NCI-H1048 (cell line): ENCODE measurements around the gene OPTC.

ENCODE experiments used
- DNase-seq: peaks from one replicate; lab custom pipeline; 2025; lab: John Stamatoyannopoulos, UW

OPTC gene

DNA sequence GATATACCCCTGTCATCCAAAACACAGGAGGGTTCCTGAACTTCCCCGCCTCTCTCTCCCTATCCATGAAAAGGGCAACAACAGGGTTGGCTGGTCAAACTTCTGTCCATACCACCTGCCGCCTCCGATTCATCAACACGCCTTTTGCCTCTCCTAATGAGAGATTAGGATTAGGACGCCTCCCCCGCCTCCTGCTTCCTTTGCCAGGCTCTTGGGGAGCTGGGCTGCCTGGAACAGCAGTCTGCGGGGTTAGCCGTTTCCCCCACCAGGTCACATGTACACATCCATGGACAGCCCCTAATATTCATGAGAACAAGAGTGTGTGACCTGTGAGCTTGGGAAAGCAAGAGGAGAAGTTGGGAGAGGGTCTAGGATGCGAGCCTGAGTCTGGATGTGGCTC lies 2.3 kb upstream of the OPTC start:
- DNase-seq = no peak

DNA sequence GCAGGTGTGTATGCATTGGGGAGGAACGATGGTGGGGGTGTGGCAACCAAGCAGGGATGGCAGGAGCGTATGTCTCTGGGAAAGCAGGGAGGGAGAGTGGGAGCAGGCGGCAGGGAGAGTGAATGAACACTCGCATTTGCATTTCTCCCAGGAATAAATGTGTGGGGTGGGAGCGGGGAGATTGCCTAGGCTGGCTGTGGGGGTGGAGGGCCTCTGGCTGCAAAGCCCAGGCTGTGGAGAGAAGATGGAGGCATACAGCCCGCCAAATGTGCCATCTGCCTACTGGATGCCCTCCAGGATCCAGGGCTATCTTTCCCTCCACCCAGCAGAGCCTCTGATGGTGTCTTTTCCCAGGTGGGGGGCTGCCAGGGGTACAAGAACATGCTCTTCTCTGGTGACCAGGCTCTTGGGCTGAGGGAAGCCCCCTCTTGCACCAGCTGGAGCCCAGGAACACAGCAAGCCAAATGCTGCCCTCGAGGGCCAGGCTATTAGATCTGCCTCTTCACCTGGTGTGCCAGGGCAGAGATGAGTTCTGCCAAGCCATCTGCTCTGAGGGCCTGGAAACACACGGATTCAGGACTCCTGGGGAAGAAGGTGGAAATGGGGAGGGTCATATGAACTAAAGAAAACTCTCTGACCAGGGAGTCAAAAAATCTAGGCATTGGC lies 1.7 kb upstream of the OPTC start:
- no peak for DNase-seq

DNA sequence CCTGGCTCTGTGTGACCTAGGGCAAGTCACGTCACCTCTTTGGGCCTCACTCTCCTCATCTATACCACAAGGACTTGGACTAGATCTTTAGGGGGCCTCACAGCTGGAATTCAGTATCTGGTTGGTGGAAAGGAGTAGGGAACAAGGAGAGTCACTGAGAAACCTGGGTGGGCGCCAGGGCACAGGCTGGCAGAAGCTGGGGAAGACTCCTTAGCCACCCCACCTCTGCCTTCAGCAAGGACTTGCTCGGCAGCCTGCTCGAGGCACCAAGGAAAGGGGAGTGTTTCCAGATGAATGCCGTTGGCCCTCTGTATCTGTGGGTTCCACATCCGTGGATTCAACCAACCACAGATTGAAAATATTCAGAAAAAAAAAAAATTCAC lies 1.2 kb upstream of the OPTC start:
- no peak for DNase-seq

DNA sequence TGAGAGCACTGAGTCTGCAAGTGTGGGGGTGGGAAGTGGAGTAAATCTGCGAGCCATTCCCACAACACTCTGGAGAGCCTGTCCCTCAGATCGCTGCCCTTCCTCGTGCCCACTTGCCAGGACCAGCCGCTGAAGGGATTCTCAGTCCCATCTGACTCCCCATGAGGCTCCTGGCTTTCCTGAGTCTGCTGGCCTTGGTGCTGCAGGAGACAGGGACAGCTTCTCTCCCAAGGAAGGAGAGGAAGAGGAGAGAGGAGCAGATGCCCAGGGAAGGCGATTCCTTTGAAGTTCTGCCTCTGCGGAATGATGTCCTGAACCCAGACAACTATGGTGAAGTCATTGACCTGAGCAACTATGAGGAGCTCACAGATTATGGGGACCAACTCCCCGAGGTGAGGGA lies 1.9 kb downstream of the OPTC start:
- DNase-seq = no peak

DNA sequence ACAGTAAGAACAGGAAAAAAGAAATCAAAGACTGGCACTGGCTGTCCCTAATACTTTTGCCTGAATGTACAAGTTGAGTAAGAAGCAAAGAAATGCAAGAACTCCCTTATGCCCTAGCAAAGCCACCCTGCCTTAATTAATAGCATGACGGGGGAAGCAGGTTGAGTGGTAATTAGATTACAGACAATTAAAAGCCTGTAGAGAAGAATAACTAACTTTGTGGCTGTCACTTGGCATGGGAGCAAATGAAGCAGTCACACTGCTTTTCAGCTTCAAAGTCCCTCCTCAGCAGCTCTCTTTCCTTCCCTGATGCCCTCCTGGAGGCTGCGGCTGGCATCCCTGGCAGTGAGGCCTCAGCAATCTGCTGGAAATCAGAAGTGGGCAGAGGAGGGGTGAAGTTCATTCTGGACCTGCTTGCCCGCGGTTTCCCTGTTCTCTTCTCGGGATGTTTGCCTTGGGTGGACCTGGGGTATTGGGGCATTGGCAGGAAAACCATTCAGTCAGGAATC lies 3.4 kb downstream of the OPTC start:
- no peak for DNase-seq

DNA sequence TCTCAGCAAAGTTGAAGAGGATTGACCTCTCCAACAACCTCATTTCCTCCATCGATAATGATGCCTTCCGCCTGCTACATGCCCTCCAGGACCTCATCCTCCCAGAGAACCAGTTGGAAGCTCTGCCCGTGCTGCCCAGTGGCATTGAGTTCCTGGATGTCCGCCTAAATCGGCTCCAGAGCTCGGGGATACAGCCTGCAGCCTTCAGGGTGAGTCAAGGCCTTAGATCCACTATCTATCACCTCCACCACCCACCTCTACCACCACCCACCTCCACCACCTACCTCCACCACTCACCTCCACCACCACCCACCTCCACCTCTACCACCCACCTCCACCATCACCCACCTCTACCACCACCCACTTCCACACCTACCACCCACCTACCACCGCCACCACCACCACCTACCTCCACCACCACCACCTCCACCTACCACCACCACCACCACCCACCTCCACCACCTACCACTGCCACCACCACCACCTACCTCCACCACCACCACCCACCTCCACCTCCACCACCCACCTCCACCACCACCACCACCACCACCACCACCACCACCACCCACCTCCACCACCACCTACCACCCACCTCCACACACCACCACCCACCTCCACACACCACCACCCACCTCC lies 5.8 kb downstream of the OPTC start:
- no peak for DNase-seq

DNA sequence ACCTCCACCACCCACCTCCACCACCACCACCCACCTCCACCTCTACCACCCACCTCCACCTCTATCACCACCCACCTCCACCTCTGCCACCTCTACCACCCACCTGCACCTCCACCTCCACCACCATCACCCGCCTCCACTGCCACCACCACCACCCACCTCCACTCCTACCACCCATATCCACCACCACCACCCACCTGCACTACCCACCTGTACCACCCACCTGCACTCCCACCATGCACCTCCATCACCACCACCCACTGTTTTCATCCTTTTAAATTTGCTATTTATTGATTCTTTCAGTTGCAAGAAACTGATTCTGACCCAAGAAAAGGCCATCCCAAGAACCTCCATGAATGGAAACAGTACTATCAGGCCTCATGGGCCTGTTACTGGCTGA lies 6.3 kb downstream of the OPTC start:
- no peak for DNase-seq

DNA sequence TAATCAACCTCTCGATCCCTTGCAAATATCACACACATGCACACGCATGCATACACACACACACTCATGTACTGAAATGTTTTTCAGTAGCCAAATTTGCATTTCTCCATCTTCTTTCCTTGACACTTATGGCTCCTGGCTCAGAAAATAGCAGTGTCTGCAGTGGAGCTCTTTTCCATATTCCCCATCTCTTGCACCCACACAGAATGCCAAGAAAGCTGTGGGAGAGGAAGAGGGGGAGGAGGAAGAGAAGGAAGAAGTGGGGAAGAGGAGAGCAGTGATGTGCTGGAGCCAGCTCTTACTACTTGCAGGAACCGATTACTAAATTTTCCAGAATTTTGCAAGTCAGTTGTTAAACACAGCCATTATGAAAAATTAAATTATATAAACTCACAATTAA lies 9.9 kb downstream of the OPTC start:
- no peak for DNase-seq

DNA sequence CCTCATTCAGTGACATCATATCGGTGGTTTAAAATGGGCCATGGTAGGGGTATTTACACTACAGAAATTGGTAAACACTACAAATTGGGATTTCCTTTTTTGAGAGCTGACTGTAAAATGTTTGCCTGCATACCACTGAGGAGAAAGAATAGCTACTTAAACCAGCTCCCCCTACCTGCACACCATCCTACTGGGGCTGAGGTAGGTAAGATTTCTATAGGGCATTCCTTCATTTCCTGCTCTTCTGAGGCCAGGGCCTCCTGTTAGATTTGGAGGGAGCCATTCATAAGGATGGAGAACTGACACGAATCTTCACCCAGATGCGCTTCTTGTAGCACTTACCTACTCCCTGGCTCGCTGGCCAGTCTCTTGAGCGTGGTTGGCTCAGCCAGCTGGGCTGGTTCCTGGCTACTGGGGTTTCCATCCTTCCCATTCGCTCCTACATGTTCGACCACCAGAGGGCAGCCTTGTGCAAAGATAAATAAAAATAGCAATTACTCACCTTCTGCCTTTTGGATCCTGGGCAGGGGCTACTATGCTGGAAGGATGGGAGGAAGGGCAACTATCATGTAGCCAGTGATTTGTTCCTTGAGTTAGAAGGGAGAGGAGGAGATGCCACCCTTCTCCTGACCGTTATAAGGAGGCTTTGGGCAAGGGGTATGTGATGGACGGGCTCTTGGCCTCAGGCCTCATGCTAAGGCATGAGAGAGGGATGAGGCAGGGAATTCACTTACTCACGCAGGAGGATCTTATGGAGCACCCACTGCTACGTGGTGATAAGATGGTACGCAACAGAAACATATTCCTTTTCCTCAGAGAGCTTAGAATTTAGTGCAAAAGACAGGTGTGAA lies 10.7 kb downstream of the OPTC start:
- DNase-seq = peak; percentile 80

DNA sequence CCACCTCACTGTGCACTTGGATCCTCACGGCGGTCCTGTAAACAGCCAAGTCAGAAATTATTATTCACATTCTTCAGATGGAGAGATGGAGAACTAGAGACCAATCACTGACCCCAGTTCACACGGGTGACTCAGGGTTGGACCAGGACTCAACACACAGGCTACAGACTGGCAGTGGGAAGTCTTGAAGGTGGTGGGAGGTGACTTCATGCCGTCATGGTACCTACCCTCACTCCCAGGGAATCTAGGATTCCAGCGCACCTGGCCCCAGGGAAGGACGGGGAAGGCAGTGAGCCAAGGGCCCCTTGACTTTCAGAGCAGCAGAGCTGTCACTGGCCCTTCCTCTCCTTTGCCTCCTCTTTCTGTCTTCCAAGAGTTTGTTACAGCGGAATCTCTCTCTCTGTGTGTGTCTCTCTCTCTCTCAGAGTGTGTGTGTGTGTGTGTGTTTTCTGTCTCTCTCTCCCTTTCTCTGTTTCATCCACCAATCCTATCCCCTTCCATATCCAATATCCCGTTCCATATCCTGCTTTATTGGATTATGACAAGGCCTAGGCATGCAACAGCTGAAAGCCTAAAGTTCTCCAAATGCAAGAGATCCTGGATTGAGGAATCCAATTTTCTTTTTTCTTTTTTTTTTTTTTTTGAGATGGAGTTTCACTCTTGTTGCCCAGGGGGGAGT lies 11.7 kb downstream of the OPTC start:
- DNase-seq = no peak

DNA sequence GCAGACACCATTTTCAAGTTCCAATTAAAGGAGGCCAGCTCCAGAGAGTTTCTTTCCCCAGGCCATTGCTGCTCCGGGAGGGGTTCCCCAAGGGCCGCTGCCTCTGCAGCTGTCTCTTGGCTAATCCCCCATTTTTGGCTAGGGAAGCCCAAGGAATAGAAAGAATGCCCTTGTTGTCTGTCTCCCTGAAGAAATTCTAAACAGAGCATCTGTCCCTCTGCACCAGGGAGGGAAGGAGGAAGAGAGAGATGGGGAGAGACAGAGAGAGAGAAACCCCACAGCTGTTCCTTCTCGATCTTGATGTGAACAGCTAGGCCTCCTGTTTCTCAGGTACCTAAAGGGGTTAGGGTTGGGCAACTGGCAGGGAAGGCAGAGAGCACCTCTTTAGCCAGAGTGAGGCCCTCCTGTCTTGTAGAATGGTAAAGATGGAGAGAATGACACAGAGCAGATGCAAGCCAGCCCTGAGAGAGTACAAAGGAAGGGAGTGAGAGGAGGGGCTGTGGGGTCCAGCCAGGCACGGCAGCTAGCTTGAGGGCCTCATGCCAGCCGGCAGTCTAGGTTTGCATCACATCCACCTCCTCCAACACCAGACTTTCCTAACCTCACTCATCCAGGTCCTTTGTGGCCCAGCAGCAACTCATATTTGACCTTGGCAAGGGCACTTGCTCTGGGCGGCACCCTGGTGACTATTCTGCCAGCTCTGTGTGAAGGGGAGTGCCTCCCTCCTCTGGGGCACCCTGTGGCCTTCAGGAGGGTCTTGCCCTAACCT lies 13.1 kb downstream of the OPTC start:
- DNase-seq = no peak

DNA sequence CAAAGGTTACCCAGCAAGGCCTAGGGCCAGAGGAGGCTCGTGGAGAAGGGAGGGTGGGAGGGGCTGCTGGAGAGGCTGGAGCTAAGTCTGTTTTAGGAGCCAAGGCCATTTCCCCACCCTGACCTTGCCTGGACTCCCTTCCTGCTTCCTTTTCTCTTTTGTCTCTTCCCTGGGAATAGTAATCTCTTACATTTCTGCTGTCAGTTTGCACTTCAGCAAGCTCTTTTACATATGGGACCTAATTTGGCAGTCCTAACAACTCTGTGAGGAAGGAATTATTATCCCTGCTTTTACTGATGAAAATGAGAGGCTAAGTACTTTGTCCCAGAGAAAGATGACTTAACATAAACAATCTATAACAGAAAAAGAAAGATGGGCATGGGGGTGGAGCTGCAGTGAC lies 13.8 kb downstream of the OPTC start:
- DNase-seq = no peak

DNA sequence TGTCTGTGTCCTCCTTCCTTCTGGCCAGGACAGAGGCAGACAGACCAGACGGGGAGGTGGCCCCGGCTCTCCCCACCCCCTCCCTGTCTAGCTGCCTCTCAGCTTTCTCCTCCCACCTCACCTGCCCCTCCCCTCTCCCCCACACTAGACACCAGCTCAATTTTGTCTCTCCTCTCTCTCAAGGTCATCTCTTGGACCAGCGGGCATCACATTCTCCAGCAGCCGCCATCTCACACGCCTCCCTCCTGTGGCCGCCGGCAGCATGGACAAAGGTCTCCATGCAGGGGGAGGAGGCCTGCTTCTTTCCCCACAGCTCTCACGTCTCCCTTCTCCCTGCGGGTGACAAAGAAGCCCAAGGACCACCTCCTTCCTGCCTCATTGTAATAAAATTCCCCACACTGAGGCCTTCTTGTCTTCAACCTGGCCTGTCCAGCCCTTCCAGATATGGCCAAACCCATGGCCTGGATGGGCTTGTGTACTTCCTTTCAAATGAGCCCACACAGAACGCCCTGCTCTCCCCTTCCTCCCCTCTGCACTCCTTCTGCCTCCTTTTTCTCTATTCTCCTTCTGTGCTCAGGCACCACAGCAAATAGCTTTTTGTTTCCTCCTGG lies 14.6 kb downstream of the OPTC start:
- no peak for DNase-seq

DNA sequence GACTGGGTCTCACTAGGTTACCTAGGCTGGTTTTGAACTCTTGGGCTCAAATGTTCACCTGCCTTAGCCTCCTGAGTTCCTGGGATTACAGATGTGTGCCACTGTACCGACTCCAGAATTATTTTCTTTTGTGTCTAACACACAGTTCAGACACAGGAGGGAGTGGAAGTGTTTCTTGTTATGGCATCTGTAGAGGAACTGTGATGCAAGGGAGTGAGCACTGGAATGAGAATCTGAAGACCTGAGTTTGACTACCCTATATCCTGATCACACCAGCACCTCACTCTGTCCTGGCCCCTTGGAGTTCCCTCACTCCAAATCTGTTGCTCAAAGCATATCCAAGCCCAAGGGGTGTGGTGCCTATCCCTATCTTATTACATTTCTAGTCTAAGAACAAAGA lies 15.2 kb downstream of the OPTC start:
- DNase-seq = no peak

DNA sequence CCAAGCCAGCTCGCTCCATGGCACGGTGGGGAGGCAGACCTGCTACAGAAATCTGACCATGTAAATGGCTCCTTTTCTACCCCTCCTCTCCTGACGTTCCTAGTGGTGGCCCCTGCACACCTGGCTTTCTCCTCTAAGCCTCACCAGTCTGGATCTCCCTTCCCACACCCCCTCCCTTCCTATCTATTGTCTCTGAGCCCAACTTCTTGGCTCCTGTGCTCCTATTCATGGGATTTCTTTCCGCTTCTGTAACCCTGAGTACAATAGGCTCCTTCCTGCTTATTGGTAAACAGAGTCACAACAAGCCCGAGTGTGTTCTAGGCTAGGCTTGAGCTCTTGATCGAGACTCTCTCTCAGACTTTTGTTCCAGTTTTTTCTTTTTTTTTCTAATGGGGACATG lies 17.6 kb downstream of the OPTC start:
- DNase-seq = no peak

DNA sequence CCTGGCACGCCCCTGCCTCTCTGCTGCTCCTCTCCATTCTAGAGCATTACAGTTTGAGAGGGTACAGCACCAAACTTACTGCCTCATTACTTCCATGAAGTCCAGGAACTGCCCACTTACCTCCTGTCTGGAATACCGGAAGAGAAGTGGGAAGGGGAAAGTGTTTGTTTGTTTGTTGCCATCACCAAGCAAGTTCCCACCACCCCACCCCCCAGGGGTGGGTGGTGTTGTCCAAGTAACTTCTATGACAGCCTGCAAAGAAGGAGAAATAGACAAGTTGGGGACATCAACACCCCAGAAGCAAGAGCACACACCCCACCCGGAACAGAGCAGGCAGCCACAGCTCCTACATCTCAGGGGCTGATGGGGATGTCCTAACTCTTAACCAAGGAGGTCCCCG lies 18.0 kb downstream of the OPTC start:
- DNase-seq = no peak

DNA sequence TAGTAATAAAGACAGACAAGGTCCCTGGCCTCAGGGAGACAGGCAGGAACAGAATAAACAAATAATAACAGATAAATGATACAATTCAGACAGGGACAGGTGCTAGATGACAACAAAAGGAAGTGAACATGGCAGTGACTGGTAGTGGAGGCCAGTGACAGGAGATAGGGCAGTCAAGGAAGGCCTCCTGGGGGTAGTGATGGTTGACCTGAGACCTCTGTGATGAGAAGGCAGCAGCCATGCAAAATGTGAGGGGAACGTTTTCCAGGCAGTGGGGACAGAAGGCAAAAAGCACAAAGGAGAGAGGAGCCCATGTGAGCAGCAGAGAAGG lies 18.5 kb downstream of the OPTC start:
- no peak for DNase-seq

DNA sequence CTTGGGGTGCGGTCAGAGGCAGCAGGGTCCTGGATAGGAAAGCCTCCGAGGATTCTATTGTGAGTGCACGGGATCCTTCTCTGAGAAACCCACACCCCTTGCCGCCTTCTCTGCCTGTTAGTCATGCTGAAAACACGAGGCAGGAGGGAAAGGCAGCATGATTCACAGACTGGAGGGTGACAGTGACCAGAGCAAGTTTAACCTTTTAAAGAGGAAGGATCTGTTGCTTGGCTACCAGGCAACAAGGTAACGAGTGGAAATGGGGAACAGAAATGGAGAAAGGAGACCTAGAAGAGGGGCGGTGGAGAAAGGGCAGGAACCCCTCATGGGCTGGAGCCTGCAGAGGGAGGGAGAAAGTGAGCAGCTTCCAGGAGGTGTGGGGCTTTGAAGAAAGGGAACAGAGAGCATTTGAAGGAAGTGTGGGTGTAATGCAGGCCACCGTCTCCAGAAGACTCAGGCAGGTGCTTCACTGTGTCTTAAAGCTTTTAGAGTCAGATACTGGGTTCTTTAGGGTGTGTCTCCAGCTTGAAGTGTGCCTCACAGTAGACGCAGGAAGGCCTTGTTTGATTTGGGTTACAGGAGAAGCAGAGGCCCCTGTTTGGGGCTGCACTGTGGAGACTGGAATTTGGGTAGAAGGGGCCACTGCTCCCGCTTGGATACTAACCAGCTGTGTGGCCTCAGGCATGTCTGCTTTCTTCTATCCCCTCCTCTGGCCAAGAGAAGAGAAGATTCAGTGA lies 19.1 kb downstream of the OPTC start:
- no peak for DNase-seq

DNA sequence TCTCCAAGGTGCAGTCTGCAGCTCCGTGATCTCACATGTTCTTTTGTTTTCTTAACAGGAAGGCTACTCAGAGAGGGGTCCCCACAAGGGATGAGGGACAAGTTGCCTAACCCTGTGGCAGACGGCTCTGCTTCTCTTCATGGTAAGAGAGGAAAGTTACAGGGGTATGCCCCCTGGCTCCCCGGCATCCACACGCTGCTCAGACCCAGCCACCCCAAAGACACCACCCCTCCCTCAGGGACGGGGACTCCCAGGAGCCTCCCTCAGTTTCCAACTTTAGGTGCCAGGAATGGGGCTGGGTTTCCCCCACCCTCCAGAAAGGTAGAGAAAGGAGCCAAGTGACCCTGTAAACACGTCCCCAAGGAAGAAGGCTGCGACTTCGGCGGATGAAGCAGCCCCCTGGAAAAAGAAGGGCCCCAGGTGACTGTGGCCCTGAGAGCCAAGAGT lies 19.7 kb downstream of the OPTC start:
- DNase-seq = no peak

DNA sequence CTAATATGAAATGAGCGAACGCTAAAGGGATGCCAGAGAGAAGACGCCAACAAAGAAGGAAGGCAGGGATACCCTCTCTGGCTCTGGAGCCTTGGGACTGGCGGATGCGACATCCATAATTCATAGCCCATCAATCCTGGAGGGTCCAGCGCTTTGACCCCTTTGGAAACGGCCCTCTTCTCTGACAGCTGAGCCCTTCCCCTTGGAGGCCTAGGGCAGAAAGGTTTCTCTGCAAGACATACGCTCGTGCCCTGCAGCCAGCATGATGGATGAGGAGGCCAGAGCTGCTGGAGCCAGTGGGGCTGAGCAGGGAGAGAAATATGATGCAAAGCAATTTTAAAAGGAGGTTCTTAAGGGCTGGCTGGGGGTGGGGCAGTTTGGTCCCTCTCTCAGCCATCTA lies 22.2 kb downstream of the OPTC start:
- no peak for DNase-seq

DNA sequence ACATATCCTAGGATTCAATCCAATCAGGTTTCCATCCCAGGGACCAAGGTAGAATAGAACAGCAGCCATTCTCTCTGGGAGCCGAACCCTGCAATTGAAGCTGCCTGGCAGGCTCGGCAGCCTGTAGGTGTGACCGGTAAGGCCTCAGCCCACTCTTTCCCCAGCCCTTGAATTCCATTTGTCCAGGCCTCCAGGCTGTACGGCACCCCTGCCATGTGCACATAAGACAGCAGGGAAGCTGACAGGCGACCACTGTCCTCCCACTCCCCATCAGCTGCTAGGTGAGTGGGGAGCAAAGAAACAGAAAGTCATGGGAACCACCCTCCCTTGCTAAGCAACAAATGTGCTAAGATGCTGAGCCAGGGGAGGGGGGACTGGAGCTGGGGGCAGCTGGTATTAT lies 23.0 kb downstream of the OPTC start:
- DNase-seq = no peak
